ENCODE results near the gene CLGN. TPM values are rescaled to one million over a fixed set of nuclear protein-coding genes. Genes with fewer than 3 reads are reported as not detected.
A peak's percentile ranks its signal among the peaks of the same experiment; 100 is the strongest.
"Not testable (repeated sequence)": the region's sequence is repeated elsewhere in the genome, so short reads cannot be mapped to it uniquely, and the experiment has no call there.

CLGN gene, protein sequence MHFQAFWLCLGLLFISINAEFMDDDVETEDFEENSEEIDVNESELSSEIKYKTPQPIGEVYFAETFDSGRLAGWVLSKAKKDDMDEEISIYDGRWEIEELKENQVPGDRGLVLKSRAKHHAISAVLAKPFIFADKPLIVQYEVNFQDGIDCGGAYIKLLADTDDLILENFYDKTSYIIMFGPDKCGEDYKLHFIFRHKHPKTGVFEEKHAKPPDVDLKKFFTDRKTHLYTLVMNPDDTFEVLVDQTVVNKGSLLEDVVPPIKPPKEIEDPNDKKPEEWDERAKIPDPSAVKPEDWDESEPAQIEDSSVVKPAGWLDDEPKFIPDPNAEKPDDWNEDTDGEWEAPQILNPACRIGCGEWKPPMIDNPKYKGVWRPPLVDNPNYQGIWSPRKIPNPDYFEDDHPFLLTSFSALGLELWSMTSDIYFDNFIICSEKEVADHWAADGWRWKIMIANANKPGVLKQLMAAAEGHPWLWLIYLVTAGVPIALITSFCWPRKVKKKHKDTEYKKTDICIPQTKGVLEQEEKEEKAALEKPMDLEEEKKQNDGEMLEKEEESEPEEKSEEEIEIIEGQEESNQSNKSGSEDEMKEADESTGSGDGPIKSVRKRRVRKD
- 1.3 TPM for total RNA-seq

DNA sequence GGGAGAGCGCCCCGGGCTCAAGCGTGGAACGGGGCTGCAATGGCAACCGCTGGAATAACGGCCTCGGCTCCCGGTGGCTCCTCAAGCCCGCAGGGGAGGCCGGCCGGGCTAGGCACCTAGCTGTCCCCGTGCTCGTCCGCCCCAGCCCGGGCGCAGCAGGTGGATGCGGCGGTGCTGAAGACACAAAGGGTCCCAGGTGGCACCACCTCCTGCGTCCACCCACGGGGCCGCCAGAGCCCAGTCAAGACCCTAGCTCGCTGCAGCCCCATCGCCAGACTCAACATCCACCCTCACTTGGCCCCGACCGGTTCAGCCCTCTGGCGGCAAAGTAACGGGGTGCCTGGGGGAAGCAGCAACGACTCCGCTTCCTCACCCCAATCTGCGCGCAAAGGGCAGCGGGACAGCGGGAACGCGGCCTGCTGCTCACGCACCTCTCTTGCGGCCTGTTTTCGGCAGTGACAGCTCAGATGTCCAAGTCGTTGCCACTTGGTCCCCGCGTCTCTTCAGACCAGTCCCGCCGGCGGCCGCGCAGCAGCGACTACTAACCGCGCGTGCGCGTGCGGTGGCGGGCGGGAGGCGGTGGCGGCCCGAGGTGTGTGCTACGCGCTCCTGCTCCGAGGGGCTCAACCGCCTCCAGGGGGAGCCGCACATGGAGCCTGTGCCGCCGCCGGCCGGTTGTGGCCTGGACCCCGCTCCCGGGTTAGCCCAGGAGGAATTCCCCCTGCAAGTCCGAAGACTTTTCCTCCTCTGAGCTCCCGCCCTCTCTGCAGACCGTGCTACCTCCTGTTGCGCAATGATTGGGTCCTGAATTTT, at the start of gene CLGN:
Gene CLGN (minus strand): TSS at position 543 of the 813 bp plus-strand sequence. CDS start 14,570 bp downstream, outside the sequence.
- DNase-seq (ENCODE audit: low read depth in 2 of 3, low spot score in 2 of 3) = peak; percentile 1 to 90 (median 84)

DNA sequence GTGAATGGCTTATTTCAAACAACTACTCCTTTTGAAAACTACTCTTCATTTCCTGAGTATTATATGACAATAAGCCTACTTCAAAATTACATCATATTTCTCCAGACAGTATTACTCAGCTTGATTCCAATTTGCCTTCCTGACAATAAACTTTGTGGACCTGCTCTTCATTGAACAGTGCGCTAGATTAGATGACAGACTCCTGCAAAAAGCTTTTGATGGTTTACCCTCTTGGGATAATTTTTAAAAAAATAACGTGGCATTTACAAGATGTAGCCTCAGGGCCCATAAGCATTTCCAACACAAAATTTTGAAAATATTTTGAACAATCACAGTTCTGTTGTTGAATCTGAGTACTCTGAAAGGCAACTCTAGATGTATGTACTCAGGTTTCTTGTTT, 44.7 kb upstream of the CLGN start:
- no peak for DNase-seq (ENCODE audit: low read depth in 2 of 3, low spot score in 2 of 3)

- no peak for DNase-seq (ENCODE audit: low read depth in 2 of 3, low spot score in 2 of 3)
These were observed 42.6 kb upstream of the CLGN start for GRCh38 chr4:140469791-140470733.

GRCh38 chr4:140466146-140466545, 38.7 kb upstream of the CLGN start:
- peak in 2 of 3 donors; percentile 18 to 61 for DNase-seq (ENCODE audit: low read depth in 2 of 3, low spot score in 2 of 3)

DNA sequence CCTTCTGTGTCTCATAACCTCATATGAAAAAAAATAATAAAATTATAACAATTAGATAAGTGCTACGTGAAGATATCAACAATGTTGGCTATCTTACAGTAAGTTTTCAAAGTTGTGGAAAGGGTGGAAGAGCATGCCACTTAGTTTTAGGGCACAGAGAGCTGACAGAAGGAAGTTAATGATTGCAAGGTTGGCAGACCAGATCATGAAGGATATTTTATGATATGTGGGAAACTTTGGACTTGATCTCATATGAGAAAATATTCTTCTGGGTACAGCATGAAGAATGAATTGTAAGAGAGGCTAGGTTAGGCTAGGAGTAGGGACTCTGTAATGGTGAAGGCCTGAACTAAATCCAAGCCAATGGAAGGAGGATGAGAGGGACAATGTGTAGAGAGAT, 36.2 kb upstream of the CLGN start:
- no peak for DNase-seq (ENCODE audit: low read depth in 2 of 3, low spot score in 2 of 3)

GRCh38 chr4:140463182-140463581, 35.7 kb upstream of the CLGN start:
- DNase-seq (ENCODE audit: low read depth in 2 of 3, low spot score in 2 of 3) = no peak

- DNase-seq (ENCODE audit: low read depth in 2 of 3, low spot score in 2 of 3) = no peak
These were observed 22.9 kb upstream of the CLGN start for GRCh38 chr4:140450352-140450751.

- DNase-seq (ENCODE audit: low read depth in 2 of 3, low spot score in 2 of 3) = peak in 1 of 3 donors; percentile 2
These were observed 21.4 kb upstream of the CLGN start for GRCh38 chr4:140448830-140449229.

GRCh38 chr4:140448162-140448561, 20.7 kb upstream of the CLGN start:
- DNase-seq (ENCODE audit: low read depth in 2 of 3, low spot score in 2 of 3) = no peak

GRCh38 chr4:140444347-140444746, 16.9 kb upstream of the CLGN start:
- DNase-seq (ENCODE audit: low read depth in 2 of 3, low spot score in 2 of 3) = not testable (repeated sequence)

DNA sequence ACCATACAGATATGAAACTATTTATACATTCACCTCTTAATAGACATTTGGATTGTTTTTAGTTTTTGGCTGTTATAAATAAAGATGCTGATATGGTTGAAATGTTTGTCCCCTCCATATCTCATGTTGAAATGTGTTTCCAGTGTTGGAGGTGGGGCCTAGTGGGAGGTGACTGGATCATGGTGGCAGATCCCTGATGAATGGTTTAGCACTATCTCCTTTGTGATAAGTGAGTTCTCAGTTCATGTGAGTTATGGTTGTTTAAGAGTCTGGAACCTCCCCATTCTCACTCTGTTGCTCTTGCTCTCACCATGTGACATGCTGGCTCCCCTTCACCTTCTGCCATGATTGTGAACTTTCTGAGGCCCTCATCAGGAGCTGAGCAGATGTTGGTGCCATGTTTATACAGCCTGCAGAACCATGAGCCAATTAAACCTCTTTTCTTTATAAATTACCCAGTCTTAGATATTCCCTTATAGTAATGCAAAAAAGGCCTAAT, 12.2 kb upstream of the CLGN start:
- no peak for DNase-seq (ENCODE audit: low read depth in 2 of 3, low spot score in 2 of 3)

- DNase-seq (ENCODE audit: low read depth in 2 of 3, low spot score in 2 of 3) = peak in 1 of 3 donors; percentile 7
These were observed 547 bp upstream of the CLGN start for GRCh38 chr4:140427919-140428471.

- peak in 2 of 3 donors; percentile 60 to 70 for DNase-seq (ENCODE audit: low read depth in 2 of 3, low spot score in 2 of 3)
These were observed 790 bp downstream of the CLGN start for GRCh38 chr4:140426610-140427105.

DNA sequence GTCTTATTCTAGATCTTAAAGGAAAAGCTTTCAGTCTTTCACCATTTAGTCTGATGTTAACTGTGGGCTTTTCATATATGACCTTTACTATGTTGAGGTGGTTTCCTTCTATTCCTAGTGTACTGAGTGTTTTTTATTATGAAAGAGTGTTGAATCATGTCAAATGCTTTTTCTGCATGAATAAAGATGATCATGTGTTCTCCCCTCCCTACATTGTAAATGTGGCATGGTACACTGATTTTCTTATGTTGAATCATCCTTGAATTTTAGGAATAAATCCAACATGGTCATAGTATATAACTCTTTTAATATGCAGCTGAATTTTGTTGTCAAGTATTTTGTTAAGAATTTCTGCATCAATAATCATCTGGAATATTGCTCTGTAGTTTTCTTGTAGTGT, 4.3 kb downstream of the CLGN start:
- DNase-seq (ENCODE audit: low read depth in 2 of 3, low spot score in 2 of 3) = no peak

DNA sequence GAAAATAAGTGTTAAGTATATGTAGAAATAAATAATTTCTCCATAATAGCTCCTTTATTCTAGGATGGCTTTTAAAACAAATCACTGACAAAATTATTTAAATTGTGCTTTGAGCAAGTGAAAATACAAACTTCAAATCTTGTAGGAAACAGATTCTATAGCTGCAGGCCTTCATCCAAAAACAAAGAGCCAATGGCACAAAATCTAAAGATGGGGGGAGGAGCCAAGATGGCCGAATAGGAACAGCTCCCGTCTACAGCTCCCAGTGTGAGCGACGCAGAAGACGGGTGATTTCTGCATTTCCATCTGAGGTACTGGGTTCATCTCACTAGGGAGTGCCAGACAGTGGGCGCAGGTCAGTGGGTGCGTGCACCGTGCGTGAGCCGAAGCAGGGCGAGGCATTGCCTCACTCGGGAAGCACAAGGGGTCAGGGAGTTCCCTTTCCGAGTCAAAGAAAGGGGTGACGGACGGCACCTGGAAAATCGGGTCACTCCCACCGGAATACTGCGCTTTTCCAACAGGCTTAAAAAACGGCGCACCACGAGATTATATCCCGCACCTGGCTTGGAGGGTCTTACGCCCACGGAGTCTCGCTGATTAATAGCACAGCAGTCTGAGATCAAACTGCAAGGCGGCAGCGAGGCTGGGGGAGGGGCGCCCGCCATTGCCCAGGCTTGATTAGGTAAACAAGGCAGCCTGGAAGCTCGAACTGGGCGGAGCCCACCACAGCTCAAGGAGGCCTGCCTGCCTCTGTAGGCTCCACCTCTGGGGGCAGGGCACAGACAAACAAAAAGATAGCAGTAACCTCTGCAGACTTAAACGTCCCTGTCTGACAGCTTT, 14.1 kb downstream of the CLGN start:
- DNase-seq (ENCODE audit: low read depth in 2 of 3, low spot score in 2 of 3) = not testable (repeated sequence)

GRCh38 chr4:140408974-140409373, 18.5 kb downstream of the CLGN start:
- no peak for DNase-seq (ENCODE audit: low read depth in 2 of 3, low spot score in 2 of 3)

DNA sequence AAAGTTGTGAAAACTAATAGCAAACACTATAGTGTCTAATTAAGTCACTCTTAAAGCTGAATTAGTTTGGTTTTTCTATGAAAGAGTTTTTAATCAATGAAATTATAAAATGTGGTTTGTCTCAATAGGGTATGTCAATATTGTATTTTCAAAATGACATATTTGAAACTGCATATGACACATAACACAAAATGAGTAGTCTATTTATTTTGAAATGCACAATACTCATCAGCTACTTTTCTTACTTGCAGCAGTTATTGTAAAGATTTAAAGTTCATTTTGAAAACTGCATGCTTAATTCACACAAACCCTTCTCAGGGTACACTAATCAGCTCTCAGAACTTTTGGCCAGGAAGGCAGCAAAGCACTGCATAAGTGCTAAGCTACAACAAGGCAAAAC, 21.2 kb downstream of the CLGN start:
- no peak for DNase-seq (ENCODE audit: low read depth in 2 of 3, low spot score in 2 of 3)

GRCh38 chr4:140400111-140400510, 27.3 kb downstream of the CLGN start:
- DNase-seq (ENCODE audit: low read depth in 2 of 3, low spot score in 2 of 3) = no peak

GRCh38 chr4:140395668-140396067, 31.8 kb downstream of the CLGN start:
- DNase-seq (ENCODE audit: low read depth in 2 of 3, low spot score in 2 of 3) = no peak
